Neural cell (in vitro differentiated cells): ENCODE results near the gene KCNS3. TPM values are rescaled to one million over a fixed set of nuclear protein-coding genes. Genes with fewer than 3 reads are reported as not detected.

Experiments used
- H2AFZ ChIP-seq: fragments of 200-600, 300-800 bp; sonication (generic), shearing (Covaris generic); 2 replicates; pipeline ENCODE4 v1.6.0; 2014; ENCODE audit warnings: low read depth, mild to moderate bottlenecking, antibody characterized with exemption, low read length, moderate library complexity
- H3F3A ChIP-seq: fragments of 200-600 bp; shearing (Covaris generic); 2 replicates; pipeline ENCODE4 v1.6.1; 2016; ENCODE audit warnings: mild to moderate bottlenecking, moderate library complexity, mixed read lengths, antibody characterized with exemption, low read length; ENCODE audit not compliant: insufficient read depth, poor library complexity, severe bottlenecking
- H3K27ac ChIP-seq: fragments of 200-600, 300-800 bp; sonication (generic), shearing (Covaris generic); 2 replicates; pipeline ENCODE4 v1.5.1; 2014; ENCODE audit warnings: mild to moderate bottlenecking, low read length, moderate library complexity
- H3K27me3 ChIP-seq: fragments of 300-800, 200-600 bp; sonication (generic), shearing (Covaris generic); 2 replicates; pipeline ENCODE4 v1.6.0; 2014; ENCODE audit warnings: mild to moderate bottlenecking, low read depth, low read length, moderate library complexity; ENCODE audit not compliant: insufficient read depth
- H3K36me3 ChIP-seq: fragments of 300-800, 200-600 bp; sonication (generic), shearing (Covaris generic); 2 replicates; pipeline ENCODE4 v1.5.1; 2014; ENCODE audit warnings: mild to moderate bottlenecking, antibody characterized with exemption, low read length, moderate library complexity; ENCODE audit not compliant: insufficient read depth
- H3K4me2 ChIP-seq: fragments of 300-800, 200-600 bp; sonication (generic), shearing (Covaris generic); 2 replicates; pipeline ENCODE4 v1.6.0; 2014; ENCODE audit warnings: mild to moderate bottlenecking, low read length
- H3K4me3 ChIP-seq: fragments of 300-800, 200-600 bp; sonication (generic), shearing (Covaris generic); 2 replicates; pipeline ENCODE4 v1.5.1; 2014; ENCODE audit warnings: mild to moderate bottlenecking, low read length, moderate library complexity
- H3K79me2 ChIP-seq: fragments of 200-600 bp; shearing (Covaris generic); replicated peaks from 2 replicates; pipeline ENCODE4 v1.6.0; 2014; ENCODE audit warnings: mild to moderate bottlenecking, low read length, moderate library complexity; ENCODE audit not compliant: insufficient read depth
- H3K9ac ChIP-seq: fragments of 300-800, 200-600 bp; sonication (generic), shearing (Covaris generic); 2 replicates; pipeline ENCODE4 v1.6.1; 2016; ENCODE audit warnings: mild to moderate bottlenecking, low read length, mixed read lengths
- H3K9me2 ChIP-seq: fragments of 200-600 bp; shearing (Covaris generic); 2 replicates; pipeline ENCODE4 v1.6.1; 2016; ENCODE audit warnings: mild to moderate bottlenecking, low read length, mixed read lengths; ENCODE audit not compliant: insufficient read depth
- H3K9me3 ChIP-seq: fragments of 200-600, 300-800 bp; sonication (generic), shearing (Covaris generic); 2 replicates; pipeline ENCODE4 v1.6.1; 2016; ENCODE audit warnings: mild to moderate bottlenecking, mixed run types, low read length, moderate library complexity, mixed read lengths
- H4K20me1 ChIP-seq: fragments of 200-600 bp; shearing (Covaris generic); 2 replicates; pipeline ENCODE4 v1.6.1; 2016; ENCODE audit warnings: mild to moderate bottlenecking, mixed run types; ENCODE audit not compliant: insufficient read depth
- CTCF ChIP-seq: fragments of 450-650 bp; IDR thresholded peaks from 2 replicates; pipeline ENCODE4 v1.5.1; 2014; ENCODE audit warnings: antibody characterized with exemption, mild to moderate bottlenecking, moderate library complexity; ENCODE audit not compliant: poor library complexity, severe bottlenecking
- EP300 ChIP-seq: fragments of 450-650 bp; conservative IDR thresholded peaks from 2 replicates; pipeline ENCODE4 v1.6.1; 2014; ENCODE audit warnings: antibody characterized with exemption, mild to moderate bottlenecking, moderate library complexity; ENCODE audit not compliant: poor library complexity, severe bottlenecking
- EZH2 ChIP-seq: fragments of 200-600, 300-800 bp; shearing (Covaris generic), sonication (generic); IDR thresholded peaks from 2 replicates; pipeline ENCODE4 v1.6.1; 2014; ENCODE audit warnings: antibody characterized with exemption, low read length, borderline replicate concordance, mild to moderate bottlenecking; ENCODE audit not compliant: insufficient read depth, poor library complexity, severe bottlenecking
- MXI1 ChIP-seq: fragments of 450-650 bp; conservative IDR thresholded peaks from 2 replicates; pipeline ENCODE4 v1.6.1; 2014; ENCODE audit warnings: antibody characterized with exemption, mild to moderate bottlenecking; ENCODE audit not compliant: poor library complexity, severe bottlenecking
- POLR2AphosphoS5 ChIP-seq: IDR thresholded peaks from 2 replicates; pipeline ENCODE4 v1.6.1; 2012
- RAD21 ChIP-seq: fragments of 450-650 bp; conservative IDR thresholded peaks from 2 replicates; pipeline ENCODE4 v1.6.1; 2014; ENCODE audit warnings: antibody characterized with exemption, mild to moderate bottlenecking, moderate library complexity
- REST ChIP-seq: IDR thresholded peaks from 2 replicates; pipeline ENCODE4 v1.6.1; 2012; ENCODE audit warnings: borderline replicate concordance
- SMC3 ChIP-seq: fragments of 450-650 bp; conservative IDR thresholded peaks from 2 replicates; pipeline ENCODE4 v1.6.1; 2014; ENCODE audit warnings: antibody characterized with exemption, mild to moderate bottlenecking, moderate library complexity; ENCODE audit not compliant: poor library complexity
- TAF1 ChIP-seq: IDR thresholded peaks from 2 replicates; pipeline ENCODE4 v1.6.1; 2012; ENCODE audit warnings: low read depth
- polyA plus RNA-seq: library from polyadenylated mRNA; depleted of rRNA; stranded (reverse); fragments of >200 nt; gene quantifications from 2 replicates; pipeline ENCODE4 v1.2.3, GENCODE V29; 2014

Gene KCNS3
- polyA plus RNA-seq, 1 donor from 2014 or later: 0.15 TPM

- Histone ChIP-seq H3K79me2 (no peaks in the 10 kb centered on the region), H3K27ac (no peak overlapping the region), H3K9me3 (no peaks in the 10 kb centered on the region), H2AFZ (no peak overlapping the region), H3K9ac (no peak overlapping the region), H3K4me3 (no peak overlapping the region), H3K4me2 (no peak overlapping the region), H4K20me1 (no peaks in the 10 kb centered on the region), H3K9me2 (no peaks in the 10 kb centered on the region), H3K36me3 (no peaks in the 10 kb centered on the region), H3F3A (no peaks in the 10 kb centered on the region), H3K27me3 (no peaks in the 10 kb centered on the region)
- TF ChIP-seq MXI1 (no peak), EP300 (no peak), REST (no peak), RAD21 (no peak), CTCF (no peak), SMC3 (no peak), POLR2AphosphoS5 (no peak), TAF1 (no peak), EZH2 (no peak)
Observed at GRCh38 chr2:17857021-17857420, 21.4 kb upstream of the KCNS3 start.

GRCh38 chr2:17858064-17858463 lies 20.4 kb upstream of the KCNS3 start:
- Histone ChIP-seq H3F3A (no peaks in the 10 kb centered on the region), H3K4me2 (no peak overlapping the region), H4K20me1 (no peaks in the 10 kb centered on the region), H3K27ac (no peak overlapping the region), H3K36me3 (no peaks in the 10 kb centered on the region), H3K9me3 (no peaks in the 10 kb centered on the region), H3K9me2 (no peaks in the 10 kb centered on the region), H3K4me3 (no peak overlapping the region), H3K27me3 (no peaks in the 10 kb centered on the region), H2AFZ (no peak overlapping the region), H3K9ac (no peak overlapping the region), H3K79me2 (no peaks in the 10 kb centered on the region)
- TF ChIP-seq RAD21 (no peak), EP300 (no peak), REST (no peak), TAF1 (no peak), EZH2 (no peak), POLR2AphosphoS5 (no peak), CTCF (no peak), SMC3 (no peak), MXI1 (no peak)
